GM12891 (cell line): ENCODE measurements around the gene ARMC5.

Experiments used
- PAX5 ChIP-seq: IDR thresholded peaks from 2 replicates; pipeline ENCODE4 v1.6.1; 2011; ENCODE audit warnings: low read length, moderate library complexity, mild to moderate bottlenecking; ENCODE audit not compliant: insufficient read depth, severe bottlenecking
- POLR2A ChIP-seq: IDR thresholded peaks from 2 replicates; pipeline ENCODE4 v1.6.1; 2011; ENCODE audit warnings: low read depth, low read length, control low read depth
- POLR2AphosphoS5 ChIP-seq: IDR thresholded peaks from 2 replicates; pipeline ENCODE4 v1.6.1; 2011; ENCODE audit warnings: low read depth, low read length, control low read depth
- POU2F2 ChIP-seq: IDR thresholded peaks from 2 replicates; pipeline ENCODE4 v1.6.1; 2011; ENCODE audit warnings: low read depth, mild to moderate bottlenecking, control low read depth, low read length, moderate library complexity
- SPI1 ChIP-seq: IDR thresholded peaks from 2 replicates; pipeline ENCODE4 v1.6.1; 2011; ENCODE audit warnings: low read depth, low read length, control low read depth
- TAF1 ChIP-seq: IDR thresholded peaks from 2 replicates; pipeline ENCODE4 v1.6.1; 2011; ENCODE audit warnings: low read depth, low read length, control low read depth

- TF ChIP-seq TAF1 (no peak), POLR2A (no peak), POLR2AphosphoS5 (no peak), SPI1 (no peak), POU2F2 (no peak), PAX5 (no peak)
Observed at GRCh38 chr16:31496670-31497069, 37.4 kb downstream of the ARMC5 start.
